Rectal smooth muscle tissue (tissue), 1 donor: ENCODE results near the gene AZGP1.

Experiments used
- H3K27ac ChIP-seq: one replicate; pipeline ENCODE4 v1.7.0; 2013; ENCODE audit warnings: low read depth, low read length, inconsistent platforms
- H3K27me3 ChIP-seq: one replicate; pipeline ENCODE4 v1.7.0; 2013; ENCODE audit warnings: low read length; ENCODE audit not compliant: control insufficient read depth, insufficient read depth
- H3K36me3 ChIP-seq: one replicate; pipeline ENCODE4 v1.7.0; 2013; ENCODE audit warnings: low read length; ENCODE audit not compliant: control insufficient read depth, insufficient read depth
- H3K4me1 ChIP-seq: one replicate; pipeline ENCODE4 v1.7.0; 2013; ENCODE audit warnings: low read length; ENCODE audit not compliant: control insufficient read depth, insufficient read depth
- H3K4me3 ChIP-seq: one replicate; pipeline ENCODE4 v1.7.0; 2013; ENCODE audit warnings: low read length
- H3K9ac ChIP-seq: one replicate; pipeline ENCODE4 v1.7.0; 2013; ENCODE audit warnings: low read length

AZGP1 gene

GRCh38 chr7:99975782-99976521 lies at the start of gene AZGP1:
Gene AZGP1, minus strand, starts transcription at chr7:99976031. Its CDS starts 11 bp downstream, at chr7:99976020.
- Histone ChIP-seq H3K27ac (no peak within 1 kb of the TSS), H3K4me3 (no peak within 1 kb of the TSS), H3K27me3 (no peaks in the 10 kb centered on the region), H3K36me3 (no peaks in the 10 kb centered on the region), H3K4me1 (no peaks in the 10 kb centered on the region), H3K9ac (no peak within 1 kb of the TSS)

- Histone ChIP-seq H3K9ac (no peak overlapping the region), H3K4me3 (no peak overlapping the region), H3K36me3 (peaks cover 24% of the 10 kb centered on the region), H3K4me1 (peaks cover 2% of the 10 kb centered on the region), H3K27me3 (no peaks in the 10 kb centered on the region), H3K27ac (no peak overlapping the region)
Observed at GRCh38 chr7:100024020-100024619, 48.3 kb upstream of the AZGP1 start.

GRCh38 chr7:100023526-100023925 lies 47.7 kb upstream of the AZGP1 start:
- Histone ChIP-seq H3K9ac (no peak overlapping the region), H3K4me3 (no peak overlapping the region), H3K27ac (no peak overlapping the region), H3K36me3 (peaks cover 24% of the 10 kb centered on the region), H3K4me1 (peaks cover 2% of the 10 kb centered on the region), H3K27me3 (no peaks in the 10 kb centered on the region)

DNA sequence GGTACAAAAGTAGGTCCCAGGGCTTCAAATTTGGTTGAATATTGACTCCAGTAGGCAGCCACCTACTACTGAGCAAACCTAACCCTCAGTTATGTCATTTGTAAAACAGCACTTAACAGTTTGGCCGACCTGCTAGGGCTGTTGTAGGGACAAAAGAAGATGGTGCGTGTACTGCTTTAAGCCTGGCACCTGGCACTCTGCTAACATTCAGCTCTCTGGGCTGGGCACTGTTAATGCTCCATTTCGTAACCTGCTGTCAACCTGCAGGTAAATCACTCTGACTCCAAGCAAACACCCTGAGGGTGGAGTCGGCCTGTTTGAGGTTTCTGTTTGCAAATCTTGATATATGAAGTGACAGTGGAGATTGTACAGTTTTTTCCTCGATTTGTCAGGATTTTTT lies 46.8 kb upstream of the AZGP1 start:
- no peak overlapping the region for H3K9ac ChIP-seq
- H3K4me1 ChIP-seq: peaks cover 2% of the 10 kb centered on the region
- no peaks in the 10 kb centered on the region for H3K27me3 ChIP-seq

GRCh38 chr7:100021297-100021696 lies 45.5 kb upstream of the AZGP1 start:
- H3K4me1 ChIP-seq: peaks cover 9% of the 10 kb centered on the region
- H3K9ac ChIP-seq: no peak overlapping the region
- H3K27ac ChIP-seq: no peak overlapping the region
- H3K4me3 ChIP-seq: no peak overlapping the region
- H3K36me3 ChIP-seq: peaks cover 21% of the 10 kb centered on the region
- no peaks in the 10 kb centered on the region for H3K27me3 ChIP-seq

More for the DNA sequence above, 46.8 kb upstream of the AZGP1 start:
- Histone ChIP-seq H3K27ac (no peak overlapping the region), H3K36me3 (peaks cover 24% of the 10 kb centered on the region), H3K4me3 (no peak overlapping the region)

DNA sequence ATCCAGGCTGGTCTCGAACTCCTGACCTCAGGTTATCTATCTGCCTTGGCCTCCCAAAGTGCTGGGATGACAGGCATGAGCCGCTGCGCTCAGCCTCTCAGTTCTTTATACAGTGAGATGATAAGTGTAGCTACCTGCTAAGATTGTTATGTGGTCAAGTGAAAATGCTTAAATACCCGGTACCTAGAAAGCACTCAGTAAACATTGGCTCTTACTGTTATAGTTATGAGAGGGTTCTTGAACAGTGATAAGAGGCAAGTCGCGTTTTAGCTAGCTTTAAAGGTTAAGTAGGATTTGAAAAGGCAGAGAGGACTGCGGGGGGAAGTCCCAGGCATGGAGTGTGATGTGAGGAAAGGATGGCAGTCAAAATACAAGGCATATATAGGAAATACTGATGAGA lies 44.1 kb upstream of the AZGP1 start:
- H3K27ac ChIP-seq: no peak overlapping the region
- no peaks in the 10 kb centered on the region for H3K27me3 ChIP-seq
- H3K4me1 ChIP-seq: peaks cover 12% of the 10 kb centered on the region
- no peak overlapping the region for H3K9ac ChIP-seq
- peaks cover 13% of the 10 kb centered on the region for H3K36me3 ChIP-seq
- no peak overlapping the region for H3K4me3 ChIP-seq

DNA sequence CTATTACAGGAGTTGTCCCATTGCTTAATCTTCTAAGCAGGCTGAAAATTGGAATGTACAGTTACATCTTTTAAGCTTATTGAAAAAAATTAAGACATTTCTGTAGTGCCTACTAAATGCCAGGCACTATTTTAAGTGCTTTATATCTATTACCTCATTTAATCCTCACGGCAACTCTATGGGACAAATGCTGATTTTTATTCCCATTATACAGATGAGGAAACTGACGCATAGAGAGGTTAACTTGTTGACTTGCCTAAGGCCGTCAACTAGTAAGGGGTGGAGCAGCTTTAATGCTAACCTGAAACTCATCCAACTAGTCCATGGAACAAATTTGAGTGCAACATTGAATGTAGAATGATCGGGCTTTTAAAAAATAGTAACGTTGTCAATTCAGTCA lies 42.0 kb upstream of the AZGP1 start:
- Histone ChIP-seq H3K4me3 (no peak overlapping the region), H3K36me3 (no peaks in the 10 kb centered on the region), H3K4me1 (peaks cover 13% of the 10 kb centered on the region), H3K27ac (peak overlapping the region; percentile 52), H3K9ac (no peak overlapping the region), H3K27me3 (no peaks in the 10 kb centered on the region)

DNA sequence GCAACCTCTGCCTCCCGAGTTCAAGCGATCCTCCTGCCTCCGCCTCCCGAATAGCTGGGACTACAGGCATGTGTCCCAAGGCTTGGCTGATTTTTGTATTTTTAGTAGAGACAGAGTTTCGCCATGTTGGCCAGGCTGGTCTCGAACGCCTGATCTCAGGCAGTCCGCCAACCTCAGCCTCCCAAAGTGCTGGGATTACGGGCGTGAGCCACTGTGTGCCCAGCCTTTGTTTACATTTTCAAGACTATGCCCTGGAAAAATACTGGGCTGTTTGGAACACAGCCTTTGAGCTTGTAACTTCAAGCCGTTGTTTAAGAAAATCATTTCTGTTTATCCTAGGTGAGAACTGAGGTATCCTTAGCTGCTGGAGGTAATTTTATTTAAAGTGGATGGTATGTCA lies 41.5 kb upstream of the AZGP1 start:
- Histone ChIP-seq H3K27ac (peak overlapping the region; percentile 52), H3K36me3 (no peaks in the 10 kb centered on the region), H3K4me3 (no peak overlapping the region), H3K27me3 (no peaks in the 10 kb centered on the region), H3K9ac (no peak overlapping the region), H3K4me1 (peaks cover 13% of the 10 kb centered on the region)

DNA sequence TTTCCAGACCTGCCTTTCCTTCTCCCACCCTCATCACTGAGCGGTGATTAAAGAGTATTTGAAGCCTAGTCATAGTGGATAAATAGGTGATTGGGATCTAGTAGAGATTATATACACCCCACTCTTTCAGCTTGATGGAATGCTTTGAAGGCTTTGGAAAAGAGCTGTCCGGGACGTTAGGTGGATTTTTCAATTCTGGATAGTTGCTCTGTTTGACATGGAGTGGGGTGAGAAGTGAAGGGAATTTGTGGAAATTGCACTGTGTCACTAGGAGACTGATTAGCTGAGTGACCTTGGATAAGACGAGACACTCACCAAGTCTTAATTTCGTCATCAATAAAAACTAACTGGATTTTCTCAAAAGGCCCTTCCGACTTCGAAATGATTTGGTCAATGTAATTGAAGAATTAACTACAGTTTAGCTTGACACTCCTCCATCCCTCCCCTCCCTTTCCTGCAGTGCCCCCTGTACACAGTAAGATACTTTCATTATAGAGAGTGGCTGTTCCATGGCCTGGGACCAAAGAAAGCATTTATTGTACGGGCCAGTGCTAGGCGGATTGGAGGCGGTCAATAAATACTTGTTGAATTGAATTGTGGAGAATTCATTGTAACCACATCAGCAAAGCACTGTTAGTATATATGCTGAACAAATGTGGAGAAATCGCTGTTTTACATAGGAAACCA lies 40.5 kb upstream of the AZGP1 start:
- H3K27ac ChIP-seq: peak overlapping the region; percentile 91

GRCh38 chr7:100015232-100016214 lies 39.7 kb upstream of the AZGP1 start, which contains the start of gene ZKSCAN1:
Gene ZKSCAN1, plus strand, starts transcription at chr7:100015596. Its CDS starts 7,911 bp downstream, at chr7:100023507.
- peak within 1 kb of the TSS; percentile 66 for H3K9ac ChIP-seq
- H3K36me3 ChIP-seq: no peaks in the 10 kb centered on the region
- peak within 1 kb of the TSS; percentile 91 for H3K27ac ChIP-seq
- no peaks in the 10 kb centered on the region for H3K27me3 ChIP-seq
- H3K4me3 ChIP-seq: peak within 1 kb of the TSS; percentile 92
- H3K4me1 ChIP-seq: peaks cover 11% of the 10 kb centered on the region

More for the DNA sequence above, 40.5 kb upstream of the AZGP1 start:
- no peaks in the 10 kb centered on the region for H3K36me3 ChIP-seq
- H3K9ac ChIP-seq: peak overlapping the region; percentile 66
- H3K27me3 ChIP-seq: no peaks in the 10 kb centered on the region
- H3K4me1 ChIP-seq: peaks cover 12% of the 10 kb centered on the region
- H3K4me3 ChIP-seq: peak overlapping the region; percentile 92

DNA sequence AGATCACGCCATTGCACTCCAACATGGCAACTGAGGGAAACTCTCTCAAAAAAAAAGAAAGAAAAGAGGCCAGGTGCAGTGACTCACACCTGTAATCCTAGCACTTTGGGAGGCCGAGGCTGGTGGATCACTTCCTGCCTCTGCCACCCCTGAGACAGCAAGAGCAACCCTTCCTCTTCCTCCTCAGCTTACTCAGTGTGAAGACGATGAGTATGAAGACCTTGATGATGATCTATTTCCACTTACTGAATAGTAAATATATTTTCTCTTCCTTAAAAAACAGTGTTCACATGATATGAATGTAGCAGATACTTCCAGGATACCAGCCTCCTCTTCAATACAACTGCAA lies 37.5 kb upstream of the AZGP1 start:
- Histone ChIP-seq H3K4me3 (no peak overlapping the region), H3K36me3 (no peaks in the 10 kb centered on the region), H3K27ac (no peak overlapping the region), H3K9ac (no peak overlapping the region), H3K27me3 (no peaks in the 10 kb centered on the region), H3K4me1 (peaks cover 11% of the 10 kb centered on the region)
